Neural cell (in vitro differentiated cells): Measurements from ENCODE around the gene MFF.

Source experiments
- CTCF ChIP-seq: fragments of 450-650 bp; IDR thresholded peaks from 2 replicates; pipeline ENCODE4 v1.5.1; 2014; ENCODE audit warnings: antibody characterized with exemption, mild to moderate bottlenecking, moderate library complexity; ENCODE audit not compliant: poor library complexity, severe bottlenecking
- EP300 ChIP-seq: fragments of 450-650 bp; conservative IDR thresholded peaks from 2 replicates; pipeline ENCODE4 v1.6.1; 2014; ENCODE audit warnings: antibody characterized with exemption, mild to moderate bottlenecking, moderate library complexity; ENCODE audit not compliant: poor library complexity, severe bottlenecking
- EZH2 ChIP-seq: fragments of 200-600, 300-800 bp; shearing (Covaris generic), sonication (generic); IDR thresholded peaks from 2 replicates; pipeline ENCODE4 v1.6.1; 2014; ENCODE audit warnings: antibody characterized with exemption, low read length, borderline replicate concordance, mild to moderate bottlenecking; ENCODE audit not compliant: insufficient read depth, poor library complexity, severe bottlenecking
- POLR2AphosphoS5 ChIP-seq: IDR thresholded peaks from 2 replicates; pipeline ENCODE4 v1.6.1; 2012
- RAD21 ChIP-seq: fragments of 450-650 bp; conservative IDR thresholded peaks from 2 replicates; pipeline ENCODE4 v1.6.1; 2014; ENCODE audit warnings: antibody characterized with exemption, mild to moderate bottlenecking, moderate library complexity
- TAF1 ChIP-seq: IDR thresholded peaks from 2 replicates; pipeline ENCODE4 v1.6.1; 2012; ENCODE audit warnings: low read depth
- TF ChIP-seq, protein P1 (sequence below): IDR thresholded peaks from 2 replicates; pipeline ENCODE4 v1.6.1; 2012; ENCODE audit warnings: borderline replicate concordance

DNA sequence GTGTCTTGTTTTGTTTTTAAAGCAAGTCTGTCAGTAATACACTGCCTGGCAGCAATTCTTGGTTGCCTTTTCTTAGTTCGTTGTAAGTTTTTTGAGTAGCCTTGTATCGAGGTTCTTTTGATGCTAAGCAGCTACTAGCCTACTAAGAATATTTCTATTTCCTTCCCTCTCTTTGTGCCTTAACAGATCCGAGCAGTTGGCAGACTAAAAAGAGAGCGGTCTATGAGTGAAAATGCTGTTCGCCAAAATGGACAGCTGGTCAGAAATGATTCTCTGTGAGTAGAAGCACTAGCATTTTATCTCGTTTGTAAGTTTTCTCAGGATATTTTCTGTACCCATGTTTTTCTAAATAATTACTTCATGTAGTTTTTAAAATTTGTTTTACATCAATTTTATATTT is 15.1 kb downstream of the MFF start:
- TF ChIP-seq CTCF (no peak), POLR2AphosphoS5 (no peak), EZH2 (no peak), RAD21 (no peak), EP300 (no peak), TAF1 (no peak)
- TF ChIP-seq, protein P1, sequence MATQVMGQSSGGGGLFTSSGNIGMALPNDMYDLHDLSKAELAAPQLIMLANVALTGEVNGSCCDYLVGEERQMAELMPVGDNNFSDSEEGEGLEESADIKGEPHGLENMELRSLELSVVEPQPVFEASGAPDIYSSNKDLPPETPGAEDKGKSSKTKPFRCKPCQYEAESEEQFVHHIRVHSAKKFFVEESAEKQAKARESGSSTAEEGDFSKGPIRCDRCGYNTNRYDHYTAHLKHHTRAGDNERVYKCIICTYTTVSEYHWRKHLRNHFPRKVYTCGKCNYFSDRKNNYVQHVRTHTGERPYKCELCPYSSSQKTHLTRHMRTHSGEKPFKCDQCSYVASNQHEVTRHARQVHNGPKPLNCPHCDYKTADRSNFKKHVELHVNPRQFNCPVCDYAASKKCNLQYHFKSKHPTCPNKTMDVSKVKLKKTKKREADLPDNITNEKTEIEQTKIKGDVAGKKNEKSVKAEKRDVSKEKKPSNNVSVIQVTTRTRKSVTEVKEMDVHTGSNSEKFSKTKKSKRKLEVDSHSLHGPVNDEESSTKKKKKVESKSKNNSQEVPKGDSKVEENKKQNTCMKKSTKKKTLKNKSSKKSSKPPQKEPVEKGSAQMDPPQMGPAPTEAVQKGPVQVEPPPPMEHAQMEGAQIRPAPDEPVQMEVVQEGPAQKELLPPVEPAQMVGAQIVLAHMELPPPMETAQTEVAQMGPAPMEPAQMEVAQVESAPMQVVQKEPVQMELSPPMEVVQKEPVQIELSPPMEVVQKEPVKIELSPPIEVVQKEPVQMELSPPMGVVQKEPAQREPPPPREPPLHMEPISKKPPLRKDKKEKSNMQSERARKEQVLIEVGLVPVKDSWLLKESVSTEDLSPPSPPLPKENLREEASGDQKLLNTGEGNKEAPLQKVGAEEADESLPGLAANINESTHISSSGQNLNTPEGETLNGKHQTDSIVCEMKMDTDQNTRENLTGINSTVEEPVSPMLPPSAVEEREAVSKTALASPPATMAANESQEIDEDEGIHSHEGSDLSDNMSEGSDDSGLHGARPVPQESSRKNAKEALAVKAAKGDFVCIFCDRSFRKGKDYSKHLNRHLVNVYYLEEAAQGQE, result no peak
